GM23248 (cell line): ENCODE data around the gene VTI1A. TPM values are rescaled to one million over a fixed set of nuclear protein-coding genes. Genes with fewer than 3 reads are reported as not detected.
"Not testable (repeated sequence)": the region's sequence is repeated elsewhere in the genome, so short reads cannot be mapped to it uniquely, and the experiment has no call there.

ENCODE experiments used
- DNase-seq: peaks from one replicate; pipeline ENCODE4 v3.0.0-alpha.2; 2015
- H2AFZ ChIP-seq: fragments of 200-600 bp; sonication (generic); 2 replicates; pipeline ENCODE4 v1.6.1; 2016; ENCODE audit warnings: antibody characterized with exemption
- H3F3A ChIP-seq: fragments of 200-600 bp; sonication (generic); 2 replicates; pipeline ENCODE4 v1.6.1; 2016; ENCODE audit warnings: mild to moderate bottlenecking, antibody characterized with exemption, mixed run types; ENCODE audit not compliant: insufficient read depth
- H3K27ac ChIP-seq: fragments of 200-600 bp; sonication (generic); 2 replicates; pipeline ENCODE4 v1.5.1; 2016; ENCODE audit warnings: mild to moderate bottlenecking
- H3K27me3 ChIP-seq: fragments of 200-600 bp; sonication (generic); replicated peaks from 2 replicates; pipeline ENCODE4 v1.6.1; 2016; ENCODE audit warnings: mild to moderate bottlenecking; ENCODE audit not compliant: insufficient read depth
- H3K36me3 ChIP-seq: fragments of 200-600 bp; sonication (generic); 2 replicates; pipeline ENCODE4 v1.6.1; 2016; ENCODE audit warnings: low read depth, mild to moderate bottlenecking
- H3K4me1 ChIP-seq: fragments of 200-600 bp; sonication (generic); 2 replicates; pipeline ENCODE4 v1.6.1; 2016; ENCODE audit warnings: mild to moderate bottlenecking; ENCODE audit not compliant: insufficient read depth
- H3K4me2 ChIP-seq: fragments of 200-600 bp; sonication (generic); one replicate; pipeline ENCODE4 v1.6.1; 2016; ENCODE audit warnings: mild to moderate bottlenecking; ENCODE audit not compliant: unreplicated experiment
- H3K4me3 ChIP-seq: fragments of 200-600 bp; sonication (generic); 2 replicates; pipeline ENCODE4 v1.5.1; 2016; ENCODE audit warnings: mild to moderate bottlenecking
- H3K79me2 ChIP-seq: fragments of 200-600 bp; sonication (generic); 2 replicates; pipeline ENCODE4 v1.6.1; 2016; ENCODE audit warnings: mild to moderate bottlenecking; ENCODE audit not compliant: insufficient read depth
- H3K9ac ChIP-seq: fragments of 200-600 bp; sonication (generic); 2 replicates; pipeline ENCODE4 v1.6.1; 2016; ENCODE audit warnings: mild to moderate bottlenecking
- H3K9me2 ChIP-seq: fragments of 200-600 bp; sonication (generic); 2 replicates; pipeline ENCODE4 v1.6.1; 2016; ENCODE audit warnings: mixed run types, mild to moderate bottlenecking, moderate library complexity; ENCODE audit not compliant: insufficient read depth
- H3K9me3 ChIP-seq: fragments of 200-600 bp; sonication (generic); one replicate; pipeline ENCODE4 v1.6.1; 2017; ENCODE audit warnings: low read depth
- H4K20me1 ChIP-seq: fragments of 200-600 bp; sonication (generic); 2 replicates; pipeline ENCODE4 v1.6.0; 2016; ENCODE audit not compliant: insufficient read depth
- EZH2 ChIP-seq: fragments of 200-600 bp; sonication (generic); IDR thresholded peaks from 2 replicates; pipeline ENCODE4 v1.6.1; 2018; ENCODE audit warnings: antibody characterized with exemption, mild to moderate bottlenecking; ENCODE audit not compliant: insufficient read depth, poor library complexity, severe bottlenecking
- EZH2phosphoT487 ChIP-seq: fragments of 200-600 bp; sonication (generic); IDR thresholded peaks from 2 replicates; pipeline ENCODE4 v1.6.1; 2018; ENCODE audit warnings: antibody characterized with exemption, moderate library complexity, mild to moderate bottlenecking, low read depth; ENCODE audit not compliant: insufficient read depth
- WGBS, 2 experiments: methylation state at CpG; one replicate each; pipeline ENCODE4 v1.1.6; 2015 to 2017; ENCODE audit warnings: low lambda C conversion rate in 2 of 2, low coverage in 1 of 2; ENCODE audit errors: missing lambda C conversion rate in 2 of 2; 5-methylcytosine and 5-hydroxymethylcytosine counted together
- in situ Hi-C: fragments of 300-500 bp; cut with MboI; formaldehyde crosslinking; loops from 2 replicates; pipeline ENCODE4 v1.15.0; 2020
- polyA plus RNA-seq: library from polyadenylated mRNA; unstranded; fragments of >200 nt; fragmentation: Nextera tagmentation; extraction: Ambion mirVana; gene quantifications from 2 replicates; pipeline ENCODE4 v1.2.1, GENCODE V29; 2016
- total RNA-seq: library from RNA; depleted of rRNA; stranded (reverse); fragments of >200 nt; shearing (Covaris generic); gene quantifications from 2 replicates; pipeline ENCODE4 v1.2.3, GENCODE V29; 2014

The VTI1A gene
- total and polyA plus RNA-seq, 2 experiments from 2014 or later: 21.6 to 26.4 TPM

DNA sequence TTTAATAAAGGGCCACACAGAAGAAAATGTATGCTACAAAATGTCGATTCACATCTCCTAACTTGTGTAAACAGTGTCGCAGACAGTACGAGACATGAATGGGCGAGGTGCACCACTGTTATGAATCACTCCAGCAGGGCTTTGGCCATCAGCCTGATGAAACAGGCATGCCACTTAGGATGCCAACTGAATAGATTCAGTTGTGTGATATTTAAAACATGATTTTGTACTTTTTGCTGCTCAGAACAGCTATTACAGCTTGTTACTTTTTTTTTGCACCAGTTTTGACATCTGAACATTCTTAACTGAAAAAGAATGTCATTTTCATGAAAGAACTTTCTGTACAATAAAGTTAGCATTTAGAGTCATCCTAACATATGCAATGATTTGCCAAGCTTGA lies 138.1 kb downstream of the VTI1A start:
- Histone ChIP-seq H3K9me3 (no peaks in the 10 kb centered on the region), H3K4me2 (peak overlapping the region; percentile 66), H3K9me2 (no peaks in the 10 kb centered on the region), H4K20me1 (no peaks in the 10 kb centered on the region), H3F3A (peaks cover 44% of the 10 kb centered on the region), H3K79me2 (no peaks in the 10 kb centered on the region), H3K27ac (peak overlapping the region; percentile 77), H3K36me3 (no peaks in the 10 kb centered on the region), H3K4me3 (peak overlapping the region; percentile 25; the same call in 1 of the 2 replicates), H3K9ac (peak overlapping the region; percentile 36), H2AFZ (no peak overlapping the region), H3K27me3 (no peaks in the 10 kb centered on the region), H3K4me1 (peaks cover 57% of the 10 kb centered on the region)
- WGBS, 2 experiments: 6 to 7% methylated on average over 4 of the region's 4 CpGs
- in situ Hi-C loops: no loop called here
- TF ChIP-seq EZH2 (no peak), EZH2phosphoT487 (no peak)
- peak; percentile 92 for DNase-seq

DNA sequence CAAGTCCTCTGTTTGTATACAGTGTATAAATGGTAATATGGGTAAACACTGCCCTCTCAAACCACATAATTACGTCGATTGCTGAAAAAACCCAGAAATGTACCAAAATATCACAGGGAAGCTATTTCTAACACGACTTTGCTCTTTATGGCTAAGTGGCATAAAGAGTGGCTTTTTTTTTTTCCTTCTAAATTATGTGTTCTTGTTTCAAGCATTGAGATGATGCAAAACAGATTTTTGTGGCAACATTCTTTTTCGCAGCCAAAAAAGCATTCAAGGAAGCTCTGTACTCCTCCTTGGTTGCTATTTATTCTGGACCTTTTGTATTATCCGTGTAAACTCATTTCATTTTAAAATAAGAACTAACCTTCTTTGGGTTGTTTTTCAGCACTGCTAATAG lies 138.9 kb downstream of the VTI1A start:
- in situ Hi-C loops: no loop called here
- Histone ChIP-seq H4K20me1 (no peaks in the 10 kb centered on the region), H3F3A (peaks cover 44% of the 10 kb centered on the region), H3K9ac (peak overlapping the region; percentile 36; the same call in 1 of the 2 replicates), H3K9me3 (no peaks in the 10 kb centered on the region), H2AFZ (no peak overlapping the region), H3K4me3 (peak overlapping the region; percentile 30), H3K79me2 (no peaks in the 10 kb centered on the region), H3K4me2 (peak overlapping the region; percentile 66), H3K27me3 (no peaks in the 10 kb centered on the region), H3K36me3 (no peaks in the 10 kb centered on the region), H3K4me1 (peaks cover 57% of the 10 kb centered on the region), H3K27ac (peak overlapping the region; percentile 77), H3K9me2 (no peaks in the 10 kb centered on the region)
- peak; percentile 63 for DNase-seq
- TF ChIP-seq EZH2: no peak
- TF ChIP-seq EZH2phosphoT487: no peak
- WGBS, 2 experiments: 23 to 25% methylated on average over 5 of the region's 5 CpGs

DNA sequence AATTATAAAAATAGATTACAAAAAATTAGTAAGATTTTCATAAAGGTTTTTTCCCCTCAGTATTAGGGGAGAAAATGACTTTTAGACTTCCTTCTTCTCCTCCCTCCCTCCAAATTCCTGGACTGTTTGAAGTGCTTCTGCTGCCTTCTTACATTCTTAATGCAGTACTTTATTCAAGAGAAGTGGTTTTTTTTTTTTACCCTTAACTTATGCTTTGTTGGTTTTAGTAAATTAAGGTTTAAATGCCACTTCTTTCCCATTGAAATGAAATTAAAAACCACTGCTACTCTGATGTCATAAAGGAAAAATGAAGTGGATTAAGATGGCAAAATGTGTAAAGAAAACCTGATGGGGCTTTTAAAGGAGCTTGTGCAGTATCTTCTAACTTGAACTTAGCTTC lies 140.7 kb downstream of the VTI1A start:
- Histone ChIP-seq H2AFZ (no peak overlapping the region), H3K27ac (no peak overlapping the region), H3K9ac (no peak overlapping the region), H3K9me3 (no peaks in the 10 kb centered on the region), H3K79me2 (no peaks in the 10 kb centered on the region), H3K4me2 (peak overlapping the region; percentile 40), H4K20me1 (no peaks in the 10 kb centered on the region), H3K36me3 (no peaks in the 10 kb centered on the region), H3F3A (peaks cover 49% of the 10 kb centered on the region), H3K4me1 (peaks cover 61% of the 10 kb centered on the region), H3K9me2 (no peaks in the 10 kb centered on the region), H3K27me3 (no peaks in the 10 kb centered on the region), H3K4me3 (no peak overlapping the region)
- in situ Hi-C loops: no loop called here
- TF ChIP-seq EZH2phosphoT487: no peak
- no peak for TF ChIP-seq EZH2
- DNase-seq: peak; percentile 24

DNA sequence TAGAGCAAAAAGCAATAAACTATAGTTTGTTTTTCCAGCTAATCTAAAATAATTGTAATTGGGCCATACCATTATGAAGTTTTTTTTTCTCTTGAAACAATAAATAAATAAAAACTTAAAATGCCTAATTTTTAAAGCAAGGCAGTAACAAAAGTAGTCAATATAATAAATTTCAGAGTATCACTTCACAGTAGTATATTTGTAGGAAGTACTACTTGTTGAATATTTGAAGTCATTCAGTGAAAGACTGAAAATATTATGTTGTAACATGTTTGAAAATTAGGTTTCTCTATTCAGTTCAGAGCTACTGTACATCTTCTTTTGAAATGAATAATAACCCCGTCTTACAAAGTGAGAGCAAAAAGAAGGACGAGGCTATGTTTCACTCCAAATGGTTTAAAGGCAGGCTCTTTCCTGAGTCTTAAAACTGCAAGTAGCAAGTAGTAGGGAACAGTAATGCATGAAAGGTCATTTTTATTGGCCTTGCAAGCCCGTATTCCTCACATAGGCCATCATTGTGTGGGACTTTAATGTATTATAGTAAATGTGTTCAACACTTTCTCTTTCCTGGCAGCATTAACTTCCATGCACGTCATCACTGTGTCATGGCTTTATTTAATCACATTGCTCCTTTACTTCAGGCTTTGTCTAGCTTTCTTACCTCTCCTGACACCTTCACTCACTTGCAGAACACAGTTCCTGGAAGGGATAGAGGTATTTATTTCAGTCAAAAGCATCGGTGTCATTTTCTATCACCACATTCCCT lies 141.4 kb downstream of the VTI1A start:
- DNase-seq: peak; percentile 41
- Histone ChIP-seq H3K9ac (no peak overlapping the region), H3K79me2 (no peaks in the 10 kb centered on the region), H3K9me2 (no peaks in the 10 kb centered on the region), H3K4me3 (no peak overlapping the region), H2AFZ (no peak overlapping the region), H3K4me1 (peaks cover 65% of the 10 kb centered on the region), H3K27ac (no peak overlapping the region), H3K4me2 (peak overlapping the region; percentile 40), H4K20me1 (no peaks in the 10 kb centered on the region), H3K27me3 (no peaks in the 10 kb centered on the region), H3K36me3 (no peaks in the 10 kb centered on the region), H3K9me3 (no peaks in the 10 kb centered on the region), H3F3A (peaks cover 45% of the 10 kb centered on the region)
- no peak for TF ChIP-seq EZH2
- no peak for TF ChIP-seq EZH2phosphoT487
- 75 to 79% methylated on average over 5 of the region's 5 CpGs for WGBS, 2 experiments
- in situ Hi-C loops: no loop called here

DNA sequence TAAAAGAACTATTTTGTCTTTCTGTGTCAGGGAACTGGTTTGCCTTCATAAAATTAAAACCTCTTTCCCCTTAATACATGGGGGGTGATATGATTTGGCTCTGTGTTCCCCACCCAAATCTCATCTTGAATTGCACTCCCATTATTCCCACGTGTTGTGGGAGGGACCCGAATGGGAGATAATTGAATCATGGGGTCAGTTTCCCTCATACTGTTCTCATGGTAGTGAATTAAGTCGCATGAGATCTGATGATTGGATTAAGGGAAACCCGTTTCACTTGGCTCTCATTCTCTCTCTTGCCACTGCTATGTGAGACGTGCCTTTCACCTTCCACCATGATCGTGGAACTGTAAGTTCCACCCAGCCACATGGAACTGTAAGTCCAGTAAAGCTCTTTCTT lies 142.1 kb downstream of the VTI1A start:
- Histone ChIP-seq H3K9ac (no peak overlapping the region), H2AFZ (no peak overlapping the region), H3K27ac (no peak overlapping the region), H3K27me3 (no peaks in the 10 kb centered on the region), H3K9me2 (no peaks in the 10 kb centered on the region), H3K4me1 (peaks cover 59% of the 10 kb centered on the region), H3K4me2 (no peak overlapping the region), H3K79me2 (no peaks in the 10 kb centered on the region), H3K9me3 (no peaks in the 10 kb centered on the region), H4K20me1 (no peaks in the 10 kb centered on the region), H3K4me3 (no peak overlapping the region), H3F3A (peaks cover 38% of the 10 kb centered on the region), H3K36me3 (no peaks in the 10 kb centered on the region)
- TF ChIP-seq EZH2: no peak
- no peak for TF ChIP-seq EZH2phosphoT487
- WGBS, 2 experiments: 89 to 92% methylated on average over 6 of the region's 6 CpGs
- DNase-seq: no peak
- in situ Hi-C loops: no loop called here

DNA sequence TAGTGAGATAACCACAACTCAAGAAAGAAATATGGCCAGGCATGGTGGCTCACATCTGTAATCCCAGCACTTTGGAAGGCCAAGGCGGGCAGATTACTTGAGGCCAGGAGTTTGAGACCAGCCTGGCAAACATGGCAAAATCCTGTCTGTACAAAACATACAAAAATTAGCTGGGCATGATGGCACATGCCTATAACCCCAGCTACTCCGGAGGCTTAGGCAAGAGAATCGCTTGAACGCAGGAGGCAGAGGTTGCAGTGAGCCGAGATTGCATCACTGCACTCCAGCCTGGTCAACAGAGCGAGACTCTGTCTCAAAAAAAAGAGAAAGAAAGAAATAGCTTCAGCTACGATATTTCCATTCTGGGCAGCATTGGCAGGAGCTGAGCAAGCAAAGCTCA lies 143.8 kb downstream of the VTI1A start:
- H3K27me3 ChIP-seq, H3K36me3 ChIP-seq, H3K27ac ChIP-seq, H4K20me1 ChIP-seq, in situ Hi-C loops, H3K9ac ChIP-seq, H3K9me3 ChIP-seq, DNase-seq, H3K4me2 ChIP-seq, H3K79me2 ChIP-seq, H3K4me3 ChIP-seq, H3K9me2 ChIP-seq, H2AFZ ChIP-seq: not testable (repeated sequence)
- 96 to 98% methylated on average over 6 to 7 of the region's 7 CpGs for WGBS, 2 experiments
- Histone ChIP-seq H3K4me1 (peaks cover 42% of the 10 kb centered on the region), H3F3A (peaks cover 22% of the 10 kb centered on the region)
